ENCODE data around the gene PDIA5.

Gene PDIA5

DNA sequence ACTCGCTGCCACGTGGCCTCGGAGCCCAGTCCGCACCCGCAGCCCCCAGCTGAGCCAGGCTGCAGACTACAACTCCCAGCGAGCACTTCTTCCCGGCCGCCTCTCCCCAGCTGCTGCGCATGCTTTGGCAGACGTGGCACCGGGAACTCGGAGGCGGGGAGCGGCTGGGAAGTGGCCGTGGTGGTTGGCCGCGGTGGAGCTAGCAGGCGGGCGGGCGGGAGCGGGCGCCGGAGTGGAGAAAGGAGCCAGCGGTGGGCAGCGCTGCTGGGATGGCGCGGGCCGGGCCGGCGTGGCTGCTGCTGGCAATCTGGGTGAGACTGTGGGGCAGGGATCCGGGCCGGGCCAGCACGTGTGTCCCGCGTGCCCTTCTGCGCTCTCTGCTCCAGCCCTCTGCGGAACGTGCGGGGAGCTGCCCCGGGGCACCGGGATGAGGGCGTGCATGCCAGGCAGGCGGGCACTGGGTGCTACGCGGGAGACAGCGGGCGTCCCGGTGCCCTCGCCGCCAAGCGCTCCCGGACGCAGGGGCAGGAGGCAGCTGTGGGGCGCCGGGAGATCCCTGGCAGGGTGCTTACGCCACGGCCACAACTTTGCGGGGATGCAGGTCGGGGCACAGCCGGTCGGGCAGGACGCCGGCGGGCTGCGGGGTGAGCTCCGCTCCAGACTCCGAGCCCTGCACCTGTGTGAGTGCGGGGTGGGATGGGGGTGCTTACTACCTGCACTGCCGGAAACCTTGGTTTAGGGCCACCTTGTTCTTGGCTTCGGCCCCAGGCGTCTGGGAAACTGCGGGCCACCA lies at the start of gene PDIA5:
PDIA5 (plus strand) TSS at position 130 of the 793 bp plus-strand sequence; CDS start at position 270, 140 bp downstream.
- DNase-seq, result peak; percentile 86
- in situ Hi-C loops (cut with HindIII; ENCODE audit: low pct_ligation_motif_present, low pct_unique_long_range_greater_than_20kb, low sequenced_read_pairs), result no loop called here

- no peak for DNase-seq
- in situ Hi-C loops (cut with HindIII; ENCODE audit: low pct_ligation_motif_present, low pct_unique_long_range_greater_than_20kb, low sequenced_read_pairs), result no loop called here
Measured at GRCh38 chr3:123018683-123019082, 48.1 kb upstream of the PDIA5 start.

GRCh38 chr3:123019161-123019560 lies 47.7 kb upstream of the PDIA5 start:
- in situ Hi-C loops (cut with HindIII; ENCODE audit: low pct_ligation_motif_present, low pct_unique_long_range_greater_than_20kb, low sequenced_read_pairs), result no loop called here
- no peak for DNase-seq

- DNase-seq, result no peak
- in situ Hi-C loops (cut with HindIII; ENCODE audit: low pct_ligation_motif_present, low pct_unique_long_range_greater_than_20kb, low sequenced_read_pairs), result no loop called here
Measured at GRCh38 chr3:123019591-123019990, 47.2 kb upstream of the PDIA5 start.

DNA sequence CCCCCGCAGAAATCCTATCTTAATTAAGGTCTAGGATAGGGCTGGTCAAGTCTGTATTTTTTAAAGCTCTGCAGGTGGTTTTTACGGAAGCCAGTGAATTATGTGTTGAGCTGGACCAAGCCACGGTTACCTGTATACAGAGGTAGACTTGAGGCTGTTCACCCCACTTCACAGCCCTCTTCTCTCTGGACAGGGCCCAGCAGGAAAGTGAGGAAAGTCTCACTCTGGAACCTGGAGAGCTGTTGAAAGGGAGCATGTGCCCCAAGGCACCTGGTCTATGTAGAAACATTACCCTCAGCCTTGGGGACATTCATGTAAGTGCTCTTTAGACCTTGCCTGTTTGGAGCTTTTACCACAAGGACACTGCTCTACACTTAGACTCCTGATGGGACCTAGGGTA lies 46.1 kb upstream of the PDIA5 start:
- in situ Hi-C loops (cut with HindIII; ENCODE audit: low pct_ligation_motif_present, low pct_unique_long_range_greater_than_20kb, low sequenced_read_pairs), result no loop called here

DNA sequence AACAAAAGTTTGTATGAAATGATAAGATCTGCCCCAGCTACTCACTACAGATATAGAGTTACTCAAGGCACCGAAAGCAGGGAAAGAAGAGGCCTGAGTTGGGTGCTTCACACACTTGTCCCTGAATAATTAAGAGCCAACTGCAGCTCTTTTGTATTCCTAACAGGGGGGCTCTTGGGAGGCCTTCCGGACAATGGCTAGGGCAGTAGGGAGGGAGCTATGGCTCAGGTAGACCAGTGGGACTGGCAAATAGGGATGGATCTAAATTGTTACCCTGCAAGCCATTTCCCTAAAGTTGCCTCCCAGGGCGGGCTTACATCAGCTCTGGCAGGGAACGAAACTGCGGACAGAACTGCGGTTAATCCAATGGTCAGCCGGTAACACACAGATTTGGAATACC lies 45.4 kb upstream of the PDIA5 start:
- in situ Hi-C loops (cut with HindIII; ENCODE audit: low pct_ligation_motif_present, low pct_unique_long_range_greater_than_20kb, low sequenced_read_pairs), result no loop called here
- DNase-seq, result no peak

More for the DNA sequence above, 46.1 kb upstream of the PDIA5 start:
- no peak for DNase-seq

- in situ Hi-C loops (cut with HindIII; ENCODE audit: low pct_ligation_motif_present, low pct_unique_long_range_greater_than_20kb, low sequenced_read_pairs), result no loop called here
- DNase-seq, result no peak
Measured at GRCh38 chr3:123021996-123022510, 44.8 kb upstream of the PDIA5 start.

DNA sequence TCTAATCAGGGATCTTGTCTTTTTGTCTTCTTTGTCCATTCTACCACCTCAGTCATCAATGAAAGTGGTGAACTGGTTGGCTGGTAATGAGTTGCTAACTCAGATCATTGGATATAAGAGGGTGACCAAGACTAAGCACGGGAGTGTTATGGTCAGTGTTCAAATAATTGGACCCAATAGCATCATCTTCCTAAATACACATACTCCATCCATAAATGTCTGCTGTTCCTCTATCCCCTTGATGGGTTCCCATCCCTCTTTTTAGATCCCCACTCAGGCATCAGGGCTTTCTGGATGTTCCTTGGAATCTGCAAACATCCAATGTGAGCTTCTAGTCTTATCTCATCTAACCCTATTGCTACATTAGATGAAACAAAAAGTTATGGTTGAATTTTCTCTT lies 42.8 kb upstream of the PDIA5 start:
- in situ Hi-C loops (cut with HindIII; ENCODE audit: low pct_ligation_motif_present, low pct_unique_long_range_greater_than_20kb, low sequenced_read_pairs), result no loop called here
- DNase-seq, result no peak

GRCh38 chr3:123025642-123026521 lies 40.9 kb upstream of the PDIA5 start:
- in situ Hi-C loops (cut with HindIII; ENCODE audit: low pct_ligation_motif_present, low pct_unique_long_range_greater_than_20kb, low sequenced_read_pairs), result no loop called here

DNA sequence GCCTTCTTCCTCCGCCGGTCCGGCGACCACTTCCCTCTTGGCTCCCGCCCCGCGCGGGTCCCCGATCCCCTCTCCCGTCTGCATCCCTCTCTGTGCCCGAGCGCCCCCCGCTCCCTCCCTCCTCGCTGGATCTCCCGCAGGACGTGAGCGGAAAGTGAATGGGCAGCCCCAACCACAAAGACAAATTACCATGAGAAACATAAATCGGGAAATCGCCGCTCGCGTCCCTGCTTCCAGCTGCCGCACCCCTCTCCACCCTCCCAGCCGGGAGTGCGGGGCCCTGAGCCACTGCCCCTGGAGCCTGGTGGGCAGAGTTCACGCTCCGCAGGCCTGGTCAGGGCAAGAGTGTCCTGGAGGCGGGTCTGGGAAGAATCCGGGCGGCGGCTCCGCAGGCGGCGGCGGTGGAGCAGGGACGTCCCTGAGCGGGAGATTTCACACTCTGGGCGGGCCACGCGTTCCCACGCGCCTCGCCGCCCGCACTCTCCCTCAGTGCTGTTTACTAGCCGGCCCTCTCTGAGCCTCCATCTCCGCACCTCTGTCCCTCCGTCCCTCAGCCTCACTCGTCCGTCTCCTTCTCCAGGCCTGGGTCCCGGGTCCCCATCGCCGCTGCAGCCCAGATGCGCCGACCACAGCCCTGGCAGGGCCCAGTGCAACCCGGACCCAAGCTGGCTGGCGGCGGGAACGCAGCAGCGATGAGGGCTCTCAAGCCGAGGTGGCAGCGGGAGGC lies 40.1 kb upstream of the PDIA5 start:
- DNase-seq, result no peak
- in situ Hi-C loops (cut with HindIII; ENCODE audit: low pct_ligation_motif_present, low pct_unique_long_range_greater_than_20kb, low sequenced_read_pairs), result no loop called here

More at GRCh38 chr3:123025642-123026521, 40.9 kb upstream of the PDIA5 start:
- DNase-seq, result no peak

DNA sequence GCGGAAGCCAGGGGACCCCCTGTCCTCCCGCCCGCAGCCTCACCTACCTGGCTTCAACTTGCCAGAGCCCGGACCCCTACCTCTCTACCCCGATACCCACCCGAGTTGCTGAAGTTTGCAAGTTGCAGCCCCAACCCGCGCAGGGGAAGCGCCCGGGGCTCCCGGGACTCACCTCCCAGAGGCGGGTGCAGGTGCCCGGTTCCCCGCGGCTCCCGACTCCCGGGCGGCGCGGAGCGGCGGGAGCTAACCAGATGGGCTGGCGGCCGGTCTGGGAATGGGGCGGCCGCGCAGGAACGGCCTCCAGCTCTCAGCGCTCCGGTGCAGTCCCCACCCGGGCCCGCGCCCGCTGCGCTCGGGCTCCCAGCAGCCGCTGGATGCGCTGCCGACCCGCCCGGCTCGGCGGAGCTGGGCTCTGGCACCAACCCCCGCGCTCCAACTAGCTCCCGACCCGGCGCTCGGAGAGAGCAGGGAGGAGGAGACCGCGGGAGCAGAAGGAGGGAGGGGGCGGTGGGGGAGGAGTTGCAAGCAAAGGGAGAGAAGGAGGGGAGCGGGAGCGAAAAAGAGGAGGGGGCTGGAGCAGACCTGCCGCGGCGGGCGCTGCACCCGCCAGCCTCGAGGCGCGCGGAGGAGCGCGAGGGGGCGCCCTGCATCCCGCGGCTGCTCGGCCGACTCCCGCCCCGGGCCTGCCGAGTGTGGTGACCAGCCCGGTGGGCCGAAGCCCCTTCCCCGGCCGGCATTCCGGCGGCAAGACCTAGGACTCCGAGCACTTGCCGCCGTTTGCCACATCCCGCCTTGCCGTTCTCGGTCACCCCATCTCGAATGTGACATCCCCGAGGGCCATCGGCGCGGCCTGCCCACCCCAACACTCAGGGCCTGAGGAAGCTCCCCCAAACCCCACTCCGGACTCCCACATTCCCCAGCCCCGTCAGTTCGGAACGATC lies 39.3 kb upstream of the PDIA5 start, which contains the start of gene SEMA5B:
SEMA5B (minus strand) TSS at position 472 of the 941 bp plus-strand sequence. CDS start 66,500 bp downstream, outside the sequence.
- DNase-seq, result peak; percentile 2
- in situ Hi-C loops (cut with HindIII; ENCODE audit: low pct_ligation_motif_present, low pct_unique_long_range_greater_than_20kb, low sequenced_read_pairs), result no loop called here

GRCh38 chr3:123028233-123028828 lies 38.5 kb upstream of the PDIA5 start:
- in situ Hi-C loops (cut with HindIII; ENCODE audit: low pct_ligation_motif_present, low pct_unique_long_range_greater_than_20kb, low sequenced_read_pairs), result no loop called here

GRCh38 chr3:123031051-123031450 lies 35.8 kb upstream of the PDIA5 start:
- DNase-seq, result no peak
- in situ Hi-C loops (cut with HindIII; ENCODE audit: low pct_ligation_motif_present, low pct_unique_long_range_greater_than_20kb, low sequenced_read_pairs), result no loop called here

More at GRCh38 chr3:123028233-123028828, 38.5 kb upstream of the PDIA5 start:
- DNase-seq, result peak; percentile 66

DNA sequence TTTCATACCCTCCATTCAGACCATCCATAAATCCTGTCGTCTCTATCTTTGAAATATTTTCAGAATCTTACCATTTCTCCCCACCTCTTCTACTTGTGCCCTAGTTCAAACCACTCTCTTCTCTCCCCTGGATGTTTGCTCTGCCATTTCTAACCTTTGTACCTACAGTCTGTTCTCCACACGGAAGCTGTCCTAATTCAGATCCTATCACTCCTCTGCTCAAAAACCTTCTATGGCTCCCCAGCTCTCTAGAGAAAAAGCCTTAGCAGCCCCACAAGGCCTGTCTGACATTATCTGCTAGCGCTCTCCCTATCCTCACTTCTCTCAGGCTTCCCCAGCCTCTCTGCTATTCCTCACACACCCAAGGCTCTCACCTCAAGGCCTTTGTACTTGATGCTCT lies 34.8 kb upstream of the PDIA5 start:
- in situ Hi-C loops (cut with HindIII; ENCODE audit: low pct_ligation_motif_present, low pct_unique_long_range_greater_than_20kb, low sequenced_read_pairs), result no loop called here
- DNase-seq, result no peak

DNA sequence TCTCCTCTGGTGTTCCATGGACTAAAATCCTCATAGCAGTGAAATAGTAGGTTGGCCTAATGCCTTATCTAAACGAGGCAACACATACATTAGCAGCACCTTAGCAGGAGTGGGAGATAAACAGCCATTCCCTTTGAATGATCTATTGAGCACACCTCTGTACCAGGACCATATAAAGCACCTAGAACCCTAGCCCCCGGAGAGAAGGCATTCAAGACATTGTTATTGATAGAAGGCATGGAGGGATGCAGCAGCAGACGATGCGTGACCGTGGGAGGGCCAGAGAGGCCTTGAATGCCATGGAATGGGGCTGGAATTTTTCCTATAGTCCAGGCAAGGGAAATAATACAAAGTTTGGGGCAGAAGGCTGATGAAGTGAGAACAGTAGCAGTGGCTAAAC lies 32.7 kb upstream of the PDIA5 start:
- DNase-seq, result no peak
- in situ Hi-C loops (cut with HindIII; ENCODE audit: low pct_ligation_motif_present, low pct_unique_long_range_greater_than_20kb, low sequenced_read_pairs), result no loop called here

DNA sequence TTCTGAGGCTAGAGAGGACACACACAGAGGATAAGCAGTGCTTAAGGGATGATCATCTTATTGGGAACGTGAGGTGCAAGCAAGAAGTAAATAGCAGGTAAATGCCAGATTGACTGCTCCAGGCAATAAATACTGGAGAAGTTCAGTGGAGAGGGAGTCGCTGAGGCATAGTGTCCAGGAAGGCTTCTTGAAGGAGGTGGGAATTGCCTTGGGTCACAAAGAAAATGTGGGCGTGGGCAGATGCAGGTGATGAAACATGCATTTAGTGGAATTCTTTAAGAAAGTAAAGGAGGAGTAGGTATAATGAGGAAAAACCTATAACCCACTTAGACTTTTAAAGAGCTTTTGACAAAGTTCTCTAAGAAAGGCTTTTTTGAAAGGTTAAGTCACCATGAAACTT lies 31.8 kb upstream of the PDIA5 start:
- DNase-seq, result no peak

GRCh38 chr3:123036352-123037014 lies 30.3 kb upstream of the PDIA5 start:
- in situ Hi-C loops (cut with HindIII; ENCODE audit: low pct_ligation_motif_present, low pct_unique_long_range_greater_than_20kb, low sequenced_read_pairs), result no loop called here
- no peak for DNase-seq

More for the DNA sequence above, 31.8 kb upstream of the PDIA5 start:
- in situ Hi-C loops (cut with HindIII; ENCODE audit: low pct_ligation_motif_present, low pct_unique_long_range_greater_than_20kb, low sequenced_read_pairs), result no loop called here

Data from ACHN (cell line).